Esophagus squamous epithelium (tissue), 5 donors: ENCODE results near the gene FCN1. TPM values are rescaled to one million over a fixed set of nuclear protein-coding genes. Genes with fewer than 3 reads are reported as not detected.

Source experiments
- DNase-seq: peaks from one replicate; lab custom pipeline; 2025; lab: John Stamatoyannopoulos, UW
- H3K27ac ChIP-seq, 4 donors: fragments of 200-600 bp; sonication (generic); one replicate each; pipeline ENCODE4 v1.5.1; 2016 to 2019; ENCODE audit warnings: mild to moderate bottlenecking in 1 of 4
- H3K27me3 ChIP-seq, 4 donors: fragments of 200-600 bp; sonication (generic); 1 replicate in 3 of 4; 2 replicates in 1 of 4; pipeline versions ENCODE4 v1.5.1 to v1.6.0; 2017 to 2021; ENCODE audit warnings: antibody characterized with exemption in 1 of 4
- H3K36me3 ChIP-seq, 3 donors: fragments of 200-600 bp; sonication (generic); one replicate each; pipeline ENCODE4 v1.5.1; 2016 to 2019
- H3K4me1 ChIP-seq, 3 donors: fragments of 200-600 bp; sonication (generic); one replicate each; pipeline ENCODE4 v1.5.1; 2017 to 2019
- H3K4me3 ChIP-seq, 4 donors: fragments of 200-600 bp; sonication (generic); 1 replicate in 3 of 4; 2 replicates in 1 of 4; pipeline ENCODE4 v1.5.1; 2016 to 2019; ENCODE audit warnings: mild to moderate bottlenecking in 2 of 4, moderate library complexity in 1 of 4
- H3K9me3 ChIP-seq, 3 donors: fragments of 200-600 bp; sonication (generic); one replicate each; pipeline ENCODE4 v1.5.1; 2016 to 2019
- CTCF ChIP-seq, 6 experiments: fragments of 450-650 bp in 4 of 6; fragments of 200-600 bp in 2 of 6; sonication (generic) in 2 of 6; IDR thresholded peaks; one replicate each; pipeline ENCODE4 v1.5.1; 2016 to 2019; ENCODE audit warnings: antibody characterized with exemption in 6 of 6, mild to moderate bottlenecking in 4 of 6, moderate library complexity in 4 of 6
- POLR2A ChIP-seq, 4 donors: fragments of 450-650 bp; IDR thresholded peaks; one replicate each; pipeline ENCODE4 v1.6.1; 2017; ENCODE audit warnings: antibody characterized with exemption in 4 of 4, mild to moderate bottlenecking in 4 of 4, moderate library complexity in 3 of 4
- WGBS, 2 donors: methylation state at CpG; one replicate each; pipeline ENCODE4 v1.1.5; 2018; 5-methylcytosine and 5-hydroxymethylcytosine counted together
- intact Hi-C: fragments of 100-400 bp; cut with DNase I; formaldehyde crosslinking; loops from one replicate; pipeline ENCODE4 v1.15.0; 2022
- total RNA-seq, 4 donors: library from RNA; depleted of rRNA; stranded (reverse); fragments of >200 nt; gene quantifications; one replicate each; pipeline ENCODE4 v1.1.0, GENCODE V29; 2016
- donor health status: DM: yes; HTN: yes; CAD: no.

Gene FCN1
- total RNA-seq, 4 donors from 2014 or later, result 0.22 to 5.7 (median 0.76) TPM; not detected in 1

DNA sequence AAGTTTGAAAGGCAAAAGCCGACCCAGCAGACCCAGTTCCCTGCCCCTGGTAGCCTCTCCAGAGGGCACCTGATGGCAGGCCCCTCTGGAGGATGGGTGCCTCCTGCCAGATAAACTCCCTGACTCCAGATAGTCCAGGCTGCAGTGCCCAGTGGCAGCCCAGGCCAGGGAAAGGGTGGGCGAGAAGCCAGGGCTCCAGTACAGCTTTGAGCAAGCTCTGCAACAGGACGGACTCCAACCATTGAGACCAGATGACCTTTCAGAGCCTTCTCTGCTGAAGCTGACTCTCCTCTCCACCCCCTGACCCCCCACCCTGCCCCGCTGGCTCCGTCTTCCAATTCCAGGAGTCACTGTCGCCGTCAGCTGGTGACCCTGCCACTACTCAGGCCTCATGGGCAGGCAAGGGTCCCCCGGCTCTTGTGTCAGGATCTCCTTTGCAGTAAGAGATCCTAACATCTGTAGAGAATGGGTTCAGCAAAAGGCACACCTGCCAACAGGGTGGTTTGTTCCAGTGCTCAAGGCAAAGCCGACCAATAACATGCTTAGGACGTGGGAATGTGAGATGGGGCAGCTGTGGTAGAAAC, 15.5 kb upstream of the FCN1 start:
- Histone ChIP-seq H3K27ac (no peak overlapping the region), H3K9me3 (no peaks in the 10 kb centered on the region), H3K36me3 (no peaks in the 10 kb centered on the region), H3K27me3 (peaks cover 0 to 93% (median 0%) of the 10 kb centered on the region in 4 donors), H3K4me3 (no peak overlapping the region), H3K4me1 (no peaks in the 10 kb centered on the region)
- 57 to 60% methylated on average over 1 of the region's 10 CpGs for WGBS, 2 donors
- no peak for TF ChIP-seq CTCF (IDR thresholded peaks at IDR 0.05)
- TF ChIP-seq POLR2A (IDR thresholded peaks at IDR 0.05), result no peak
- intact Hi-C loops, result no loop called here
- DNase-seq, result no peak

GRCh38 chr9:134932606-134933005, 14.9 kb upstream of the FCN1 start:
- TF ChIP-seq CTCF (IDR thresholded peaks at IDR 0.05), result no peak
- no peak for TF ChIP-seq POLR2A (IDR thresholded peaks at IDR 0.05)
- intact Hi-C loops, result no loop called here
- no peak overlapping the region for H3K4me3 ChIP-seq
- no peaks in the 10 kb centered on the region for H3K9me3 ChIP-seq
- H3K27ac ChIP-seq, result no peak overlapping the region
- peaks cover 0 to 89% (median 0%) of the 10 kb centered on the region in 4 donors for H3K27me3 ChIP-seq
- DNase-seq, result no peak
- WGBS, 2 donors, result 59 to 64% methylated on average over 5 of the region's 5 CpGs
- no peaks in the 10 kb centered on the region for H3K36me3 ChIP-seq
- no peaks in the 10 kb centered on the region for H3K4me1 ChIP-seq

GRCh38 chr9:134932171-134932570, 14.5 kb upstream of the FCN1 start:
- Histone ChIP-seq H3K27me3 (peaks cover 0 to 84% (median 0%) of the 10 kb centered on the region in 4 donors), H3K4me3 (no peak overlapping the region), H3K27ac (no peak overlapping the region), H3K9me3 (no peaks in the 10 kb centered on the region), H3K4me1 (no peaks in the 10 kb centered on the region), H3K36me3 (no peaks in the 10 kb centered on the region)
- no peak for DNase-seq
- WGBS, 2 donors, result 89% methylated on average over 12 of the region's 12 CpGs
- no peak for TF ChIP-seq CTCF (IDR thresholded peaks at IDR 0.05)
- no peak for TF ChIP-seq POLR2A (IDR thresholded peaks at IDR 0.05)
- intact Hi-C loops, result no loop called here

- TF ChIP-seq POLR2A (IDR thresholded peaks at IDR 0.05) (no peak), CTCF (IDR thresholded peaks at IDR 0.05) (no peak)
- Histone ChIP-seq H3K36me3 (no peaks in the 10 kb centered on the region), H3K27ac (no peak overlapping the region), H3K27me3 (peaks cover 0 to 72% (median 0%) of the 10 kb centered on the region in 4 donors), H3K9me3 (no peaks in the 10 kb centered on the region), H3K4me3 (no peak overlapping the region), H3K4me1 (no peaks in the 10 kb centered on the region)
- intact Hi-C loops, result no loop called here
- DNase-seq, result no peak
- 73 to 77% methylated on average over 6 to 7 of the region's 13 CpGs for WGBS, 2 donors
Observed at GRCh38 chr9:134930398-134930797, 12.7 kb upstream of the FCN1 start.

DNA sequence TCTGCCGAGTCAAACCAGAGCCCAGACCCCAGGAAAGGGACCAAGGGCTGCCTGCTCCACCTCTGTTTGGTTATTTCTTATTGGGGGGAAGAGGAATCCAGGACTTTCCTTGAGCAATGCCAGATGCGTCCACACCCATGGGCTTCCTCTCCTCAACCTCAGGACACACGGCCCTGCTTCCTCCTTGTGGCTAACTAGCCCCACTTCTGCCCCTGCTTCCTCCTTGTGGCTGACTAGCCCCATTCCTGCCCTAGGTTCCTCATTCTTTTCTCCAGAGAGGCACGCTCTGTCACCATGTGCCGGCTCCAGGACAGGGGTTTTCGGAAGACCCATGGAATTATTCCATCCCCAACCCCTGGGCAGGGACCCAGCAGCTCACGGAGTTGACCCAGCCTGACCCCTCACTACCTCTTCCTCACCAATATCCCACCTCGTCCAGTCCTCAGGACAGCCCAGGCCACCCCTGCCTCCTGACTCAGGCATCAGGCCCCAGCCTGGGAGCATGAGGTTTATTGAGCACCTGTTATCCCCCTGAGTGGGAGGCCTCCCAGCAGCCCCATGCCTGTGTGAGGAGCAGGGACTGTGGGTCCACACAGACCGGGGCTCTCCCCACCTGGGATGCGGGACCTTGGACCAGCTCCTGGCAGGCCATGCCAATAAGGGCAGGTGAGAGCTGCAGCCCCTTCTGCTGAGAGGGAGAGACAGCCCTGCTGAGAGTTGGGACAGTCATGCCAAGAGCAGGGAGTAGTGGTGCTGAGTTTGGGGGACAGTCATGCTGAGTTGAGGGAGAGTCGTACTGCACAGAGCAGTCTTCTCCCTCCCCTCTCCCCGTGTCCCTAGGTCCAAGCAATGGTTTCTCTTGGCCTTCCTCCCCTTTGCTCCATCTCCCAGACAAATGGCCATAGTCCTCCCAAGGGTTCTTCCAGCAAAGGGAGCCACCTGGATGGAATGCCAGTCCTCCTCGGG, 11.8 kb upstream of the FCN1 start:
- intact Hi-C loops, result no loop called here
- no peaks in the 10 kb centered on the region for H3K9me3 ChIP-seq
- no peak overlapping the region for H3K4me3 ChIP-seq
- no peak for DNase-seq
- H3K27me3 ChIP-seq, result peaks cover 0 to 63% (median 0%) of the 10 kb centered on the region in 4 donors
- no peak for TF ChIP-seq CTCF (IDR thresholded peaks at IDR 0.05)
- TF ChIP-seq POLR2A (IDR thresholded peaks at IDR 0.05), result no peak
- H3K4me1 ChIP-seq, result no peaks in the 10 kb centered on the region
- H3K36me3 ChIP-seq, result no peaks in the 10 kb centered on the region
- H3K27ac ChIP-seq, result peak overlapping the region in 1 of 4 donors; percentile 55
- WGBS, 2 donors, result 54 to 61% methylated on average over 6 to 10 of the region's 13 CpGs
